Esophagus squamous epithelium (tissue), 5 donors: Measurements from ENCODE around the gene GNB5. TPM values are rescaled to one million over a fixed set of nuclear protein-coding genes. Genes with fewer than 3 reads are reported as not detected.

Experiments used
- DNase-seq: peaks from one replicate; lab custom pipeline; 2025; lab: John Stamatoyannopoulos, UW
- H3K27ac ChIP-seq, 4 donors: fragments of 200-600 bp; sonication (generic); one replicate each; pipeline ENCODE4 v1.5.1; 2016 to 2019; ENCODE audit warnings: mild to moderate bottlenecking in 1 of 4
- H3K27me3 ChIP-seq, 4 donors: fragments of 200-600 bp; sonication (generic); 1 replicate in 3 of 4; 2 replicates in 1 of 4; pipeline versions ENCODE4 v1.5.1 to v1.6.0; 2017 to 2021; ENCODE audit warnings: antibody characterized with exemption in 1 of 4
- H3K36me3 ChIP-seq, 3 donors: fragments of 200-600 bp; sonication (generic); one replicate each; pipeline ENCODE4 v1.5.1; 2016 to 2019
- H3K4me1 ChIP-seq, 3 donors: fragments of 200-600 bp; sonication (generic); one replicate each; pipeline ENCODE4 v1.5.1; 2017 to 2019
- H3K4me3 ChIP-seq, 4 donors: fragments of 200-600 bp; sonication (generic); 1 replicate in 3 of 4; 2 replicates in 1 of 4; pipeline ENCODE4 v1.5.1; 2016 to 2019; ENCODE audit warnings: mild to moderate bottlenecking in 2 of 4, moderate library complexity in 1 of 4
- H3K9me3 ChIP-seq, 3 donors: fragments of 200-600 bp; sonication (generic); one replicate each; pipeline ENCODE4 v1.5.1; 2016 to 2019
- POLR2A ChIP-seq, 4 donors: fragments of 450-650 bp; IDR thresholded peaks; one replicate each; pipeline ENCODE4 v1.6.1; 2017; ENCODE audit warnings: antibody characterized with exemption in 4 of 4, mild to moderate bottlenecking in 4 of 4, moderate library complexity in 3 of 4
- WGBS, 2 donors: methylation state at CpG; one replicate each; pipeline ENCODE4 v1.1.5; 2018; 5-methylcytosine and 5-hydroxymethylcytosine counted together
- intact Hi-C: fragments of 100-400 bp; cut with DNase I; formaldehyde crosslinking; loops from one replicate; pipeline ENCODE4 v1.15.0; 2022
- total RNA-seq, 4 donors: library from RNA; depleted of rRNA; stranded (reverse); fragments of >200 nt; gene quantifications; one replicate each; pipeline ENCODE4 v1.1.0, GENCODE V29; 2016
- TF ChIP-seq, protein P1 (sequence below), 6 experiments: fragments of 450-650 bp in 4 of 6; fragments of 200-600 bp in 2 of 6; sonication (generic) in 2 of 6; IDR thresholded peaks; one replicate each; pipeline ENCODE4 v1.5.1; 2016 to 2019; ENCODE audit warnings: antibody characterized with exemption in 6 of 6, mild to moderate bottlenecking in 4 of 6, moderate library complexity in 4 of 6
- donor health status: DM: yes; HTN: yes; CAD: no.

The GNB5 gene
- total RNA-seq, 4 donors from 2014 or later = 16.4 to 22.3 (median 19.9) TPM

DNA sequence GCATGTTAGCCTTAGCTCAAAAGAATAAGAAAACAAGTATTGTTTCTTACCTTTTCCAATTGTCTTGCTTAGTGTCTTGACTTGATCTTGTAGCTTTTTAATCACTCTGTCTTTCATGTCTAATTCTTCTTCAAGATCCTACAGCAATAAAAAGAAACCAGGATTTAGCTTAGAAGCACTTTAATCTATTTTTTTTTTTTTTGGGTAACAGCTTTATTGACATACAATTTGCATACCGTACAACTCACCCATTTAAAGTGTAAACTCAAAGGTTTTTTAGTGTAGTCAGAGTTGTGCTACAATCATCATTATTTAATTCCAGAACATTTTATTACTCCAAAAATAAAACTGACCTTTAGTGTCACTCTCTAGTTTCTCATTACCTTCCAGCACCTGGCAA, 23.4 kb upstream of the GNB5 start:
- Histone ChIP-seq H3K36me3 (peaks cover 0 to 96% (median 0%) of the 10 kb centered on the region in 3 donors), H3K9me3 (no peaks in the 10 kb centered on the region), H3K27ac (no peak overlapping the region), H3K27me3 (no peaks in the 10 kb centered on the region), H3K4me3 (no peak overlapping the region), H3K4me1 (no peaks in the 10 kb centered on the region)
- WGBS, 2 donors = 88 to 94% methylated on average over 1 of the region's 1 CpG
- TF ChIP-seq POLR2A (IDR thresholded peaks at IDR 0.05) = no peak
- TF ChIP-seq, protein P1, sequence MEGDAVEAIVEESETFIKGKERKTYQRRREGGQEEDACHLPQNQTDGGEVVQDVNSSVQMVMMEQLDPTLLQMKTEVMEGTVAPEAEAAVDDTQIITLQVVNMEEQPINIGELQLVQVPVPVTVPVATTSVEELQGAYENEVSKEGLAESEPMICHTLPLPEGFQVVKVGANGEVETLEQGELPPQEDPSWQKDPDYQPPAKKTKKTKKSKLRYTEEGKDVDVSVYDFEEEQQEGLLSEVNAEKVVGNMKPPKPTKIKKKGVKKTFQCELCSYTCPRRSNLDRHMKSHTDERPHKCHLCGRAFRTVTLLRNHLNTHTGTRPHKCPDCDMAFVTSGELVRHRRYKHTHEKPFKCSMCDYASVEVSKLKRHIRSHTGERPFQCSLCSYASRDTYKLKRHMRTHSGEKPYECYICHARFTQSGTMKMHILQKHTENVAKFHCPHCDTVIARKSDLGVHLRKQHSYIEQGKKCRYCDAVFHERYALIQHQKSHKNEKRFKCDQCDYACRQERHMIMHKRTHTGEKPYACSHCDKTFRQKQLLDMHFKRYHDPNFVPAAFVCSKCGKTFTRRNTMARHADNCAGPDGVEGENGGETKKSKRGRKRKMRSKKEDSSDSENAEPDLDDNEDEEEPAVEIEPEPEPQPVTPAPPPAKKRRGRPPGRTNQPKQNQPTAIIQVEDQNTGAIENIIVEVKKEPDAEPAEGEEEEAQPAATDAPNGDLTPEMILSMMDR (IDR thresholded peaks at IDR 0.05) = no peak
- no peak for DNase-seq
- intact Hi-C loops = no loop called here

DNA sequence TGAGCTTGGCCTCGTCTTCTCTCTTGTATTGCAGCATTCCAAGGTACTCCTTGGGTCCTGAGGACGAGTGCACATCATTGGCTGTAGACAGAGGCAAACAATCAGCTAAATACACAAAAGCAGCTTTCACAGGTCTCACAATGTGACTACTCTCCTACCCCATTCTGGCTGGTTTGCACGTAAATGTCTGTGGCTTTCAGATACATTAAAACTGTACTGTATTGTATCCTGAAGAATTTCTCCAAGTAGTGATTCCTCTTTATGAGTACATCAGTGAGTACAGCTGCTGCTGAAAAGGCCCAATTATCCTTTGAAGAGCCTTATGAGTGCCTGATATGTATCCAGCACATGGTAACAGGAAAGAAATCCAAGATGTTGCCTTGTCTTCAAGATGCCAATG, 22.0 kb upstream of the GNB5 start:
- no peak for DNase-seq
- no peak overlapping the region for H3K4me3 ChIP-seq
- no peak overlapping the region for H3K27ac ChIP-seq
- H3K36me3 ChIP-seq = peaks cover 0 to 83% (median 0%) of the 10 kb centered on the region in 3 donors
- H3K9me3 ChIP-seq = no peaks in the 10 kb centered on the region
- 84 to 89% methylated on average over 3 of the region's 3 CpGs for WGBS, 2 donors
- H3K27me3 ChIP-seq = no peaks in the 10 kb centered on the region
- intact Hi-C loops = no loop called here
- no peak for TF ChIP-seq POLR2A (IDR thresholded peaks at IDR 0.05)
- TF ChIP-seq, protein P1 (IDR thresholded peaks at IDR 0.05) = no peak
- no peaks in the 10 kb centered on the region for H3K4me1 ChIP-seq

DNA sequence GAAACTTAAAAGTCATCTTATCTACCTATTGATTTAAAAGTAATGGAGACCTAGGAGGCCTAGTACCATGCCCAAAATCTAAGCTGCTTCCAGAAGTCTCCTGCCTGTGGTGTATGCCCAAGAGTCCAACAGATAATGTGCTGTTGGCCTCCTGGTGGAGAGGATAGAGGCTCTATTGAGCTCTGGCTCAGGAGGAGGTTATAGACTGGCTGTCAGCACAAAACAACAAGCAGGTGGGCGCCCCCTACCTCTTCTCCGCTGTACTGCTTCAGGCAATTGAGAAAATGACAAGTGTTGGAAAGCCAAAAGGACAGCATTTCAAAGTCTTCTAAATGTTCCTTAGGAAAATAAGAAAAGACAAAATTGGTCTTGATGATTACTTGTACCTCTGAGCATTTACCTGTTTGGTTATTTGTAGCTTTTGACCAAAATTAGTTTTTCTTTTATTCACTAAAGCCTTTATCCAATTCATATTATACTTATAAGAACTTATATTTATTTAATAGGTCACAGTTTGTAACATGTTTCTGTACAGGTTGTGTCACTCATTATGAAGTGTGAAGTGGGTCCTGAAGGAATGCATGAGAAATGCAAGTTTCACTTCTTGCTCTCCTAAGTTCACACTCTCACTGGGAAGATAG, 17.2 kb upstream of the GNB5 start:
- Histone ChIP-seq H3K27ac (no peak overlapping the region), H3K9me3 (no peaks in the 10 kb centered on the region), H3K4me3 (no peak overlapping the region), H3K36me3 (peaks cover 0 to 80% (median 0%) of the 10 kb centered on the region in 3 donors), H3K27me3 (no peaks in the 10 kb centered on the region), H3K4me1 (no peaks in the 10 kb centered on the region)
- intact Hi-C loops = no loop called here
- peak; percentile 3 for DNase-seq
- 28 to 29% methylated on average over 2 of the region's 2 CpGs for WGBS, 2 donors
- TF ChIP-seq POLR2A (IDR thresholded peaks at IDR 0.05) = no peak
- TF ChIP-seq, protein P1 (IDR thresholded peaks at IDR 0.05) = peak; percentile 55 to 80 (median 64)

DNA sequence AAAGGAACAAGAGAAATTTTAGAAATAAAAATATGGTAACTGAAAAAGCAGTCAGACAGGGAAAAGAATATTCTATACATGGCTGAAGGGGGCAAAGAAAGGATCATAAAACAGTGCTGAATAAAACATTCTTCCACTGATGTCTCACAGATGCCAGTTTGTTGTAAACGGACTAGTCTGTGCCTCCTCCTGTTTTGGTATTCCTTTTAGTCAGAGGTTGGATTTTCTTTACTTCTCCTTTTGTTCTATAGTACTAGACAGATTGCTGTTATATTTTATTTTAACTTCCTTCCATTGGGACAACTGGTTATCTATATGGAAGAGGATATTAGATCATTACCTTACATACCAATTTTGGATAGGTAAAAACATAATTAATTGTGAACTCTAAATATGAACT, 16.0 kb upstream of the GNB5 start:
- H3K36me3 ChIP-seq = peaks cover 0 to 80% (median 0%) of the 10 kb centered on the region in 3 donors
- no peaks in the 10 kb centered on the region for H3K27me3 ChIP-seq
- intact Hi-C loops = no loop called here
- H3K9me3 ChIP-seq = no peaks in the 10 kb centered on the region
- WGBS, 2 donors = 35 to 73% methylated on average over 1 of the region's 1 CpG
- DNase-seq = no peak
- H3K4me3 ChIP-seq = no peak overlapping the region
- TF ChIP-seq, protein P1 (IDR thresholded peaks at IDR 0.05) = no peak
- no peak for TF ChIP-seq POLR2A (IDR thresholded peaks at IDR 0.05)
- no peak overlapping the region for H3K27ac ChIP-seq
- H3K4me1 ChIP-seq = no peaks in the 10 kb centered on the region

DNA sequence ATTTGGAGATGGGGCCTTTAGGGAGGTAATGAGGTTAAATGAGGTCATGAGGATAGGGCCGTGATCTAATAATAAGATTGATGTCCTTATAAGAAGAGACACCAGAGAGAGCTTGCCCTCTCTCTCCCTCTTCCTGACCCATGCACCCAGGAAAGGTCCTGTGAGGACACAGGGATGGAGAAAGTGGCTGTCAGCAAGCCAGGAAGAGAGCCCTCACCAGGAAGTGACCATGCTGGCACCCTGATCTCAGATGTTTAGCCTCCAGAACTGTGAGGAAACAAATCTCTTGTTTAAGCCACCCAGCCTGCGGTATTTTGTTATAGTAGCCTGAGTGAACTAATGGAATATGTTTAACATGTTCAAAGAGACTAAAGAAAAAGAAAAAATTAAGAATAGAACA, 15.3 kb upstream of the GNB5 start:
- no peak for TF ChIP-seq POLR2A (IDR thresholded peaks at IDR 0.05)
- TF ChIP-seq, protein P1 (IDR thresholded peaks at IDR 0.05) = no peak
- peaks cover 0 to 77% (median 0%) of the 10 kb centered on the region in 3 donors for H3K36me3 ChIP-seq
- H3K9me3 ChIP-seq = no peaks in the 10 kb centered on the region
- no peak overlapping the region for H3K27ac ChIP-seq
- 81 to 92% methylated on average over 2 of the region's 2 CpGs for WGBS, 2 donors
- no peaks in the 10 kb centered on the region for H3K4me1 ChIP-seq
- H3K4me3 ChIP-seq = no peak overlapping the region
- DNase-seq = no peak
- H3K27me3 ChIP-seq = no peaks in the 10 kb centered on the region
- intact Hi-C loops = no loop called here
